ENCODE data around the gene CFAP99.

CFAP99 gene

GRCh38 chr4:2394528-2394927 lies 24.2 kb upstream of the CFAP99 start:
- no peak for DNase-seq
- no peak overlapping the region for H3K4me3 ChIP-seq
- H3K27ac ChIP-seq = no peak overlapping the region
- H3K27me3 ChIP-seq = peaks cover 0 to 15% of the 10 kb centered on the region in 2 donors
- TF ChIP-seq CTCF (IDR thresholded peaks at IDR 0.05) = no peak
- H3K4me1 ChIP-seq = peaks cover 0 to 9% (median 0%) of the 10 kb centered on the region in 4 donors
- intact Hi-C loops (cut with DNase I; ENCODE audit: low total_unique reads) = no loop called here
- no peaks in the 10 kb centered on the region for H3K9me3 ChIP-seq
- H3K36me3 ChIP-seq = no peaks in the 10 kb centered on the region

GRCh38 chr4:2395038-2395437 lies 23.7 kb upstream of the CFAP99 start:
- Histone ChIP-seq H3K27ac (no peak overlapping the region), H3K9me3 (no peaks in the 10 kb centered on the region), H3K4me3 (no peak overlapping the region), H3K36me3 (no peaks in the 10 kb centered on the region), H3K27me3 (peaks cover 0 to 15% of the 10 kb centered on the region in 2 donors), H3K4me1 (peaks cover 0 to 9% (median 0%) of the 10 kb centered on the region in 4 donors)
- intact Hi-C loops (cut with DNase I; ENCODE audit: low total_unique reads) = no loop called here
- no peak for DNase-seq
- TF ChIP-seq CTCF (IDR thresholded peaks at IDR 0.05) = no peak

GRCh38 chr4:2395584-2395983 lies 23.2 kb upstream of the CFAP99 start:
- Histone ChIP-seq H3K4me1 (peaks cover 0 to 9% (median 0%) of the 10 kb centered on the region in 4 donors), H3K36me3 (no peaks in the 10 kb centered on the region), H3K4me3 (no peak overlapping the region), H3K27ac (no peak overlapping the region), H3K27me3 (peaks cover 0 to 15% of the 10 kb centered on the region in 2 donors), H3K9me3 (no peaks in the 10 kb centered on the region)
- DNase-seq = no peak
- intact Hi-C loops (cut with DNase I; ENCODE audit: low total_unique reads) = no loop called here
- TF ChIP-seq CTCF (IDR thresholded peaks at IDR 0.05) = no peak

- H3K27ac ChIP-seq = no peak overlapping the region
- peaks cover 0 to 17% (median 4%) of the 10 kb centered on the region in 4 donors for H3K4me1 ChIP-seq
- H3K36me3 ChIP-seq = no peaks in the 10 kb centered on the region
- intact Hi-C loops (cut with DNase I; ENCODE audit: low total_unique reads) = no loop called here
- no peak for DNase-seq
- H3K4me3 ChIP-seq = no peak overlapping the region
- H3K9me3 ChIP-seq = no peaks in the 10 kb centered on the region
- TF ChIP-seq CTCF (IDR thresholded peaks at IDR 0.05) = no peak
- peaks cover 0 to 15% of the 10 kb centered on the region in 2 donors for H3K27me3 ChIP-seq
Measured at GRCh38 chr4:2396781-2397368, 21.9 kb upstream of the CFAP99 start.

- intact Hi-C loops (cut with DNase I; ENCODE audit: low total_unique reads) = no loop called here
- peaks cover 0 to 26% (median 13%) of the 10 kb centered on the region in 4 donors for H3K4me1 ChIP-seq
- H3K27me3 ChIP-seq = peaks cover 0 to 15% of the 10 kb centered on the region in 2 donors
- DNase-seq = no peak
- no peak for TF ChIP-seq CTCF (IDR thresholded peaks at IDR 0.05)
- no peaks in the 10 kb centered on the region for H3K36me3 ChIP-seq
- H3K4me3 ChIP-seq = no peak overlapping the region
- H3K27ac ChIP-seq = no peak overlapping the region
- H3K9me3 ChIP-seq = no peaks in the 10 kb centered on the region
Measured at GRCh38 chr4:2397596-2398379, 21.0 kb upstream of the CFAP99 start.
